Measurements from ENCODE around the gene TYMP.

Gene TYMP

GRCh38 chr22:50482107-50483074, 47.4 kb downstream of the TYMP start:
- no peak for DNase-seq

- peak; percentile 67 for DNase-seq
These were observed 48.2 kb downstream of the TYMP start, which contains the start of gene ADM2 for GRCh38 chr22:50481440-50482106. TSS of gene ADM2 (plus strand) at chr22:50481543. CDS start at chr22:50481848, 305 bp downstream.

- DNase-seq: no peak
These were observed 48.8 kb downstream of the TYMP start for GRCh38 chr22:50481045-50481439.

GRCh38 chr22:50479721-50480120, 50.1 kb downstream of the TYMP start:
- DNase-seq: no peak

- DNase-seq: no peak
These were observed 51.9 kb downstream of the TYMP start for GRCh38 chr22:50477923-50478322.

- no peak for DNase-seq
These were observed 52.9 kb downstream of the TYMP start for GRCh38 chr22:50476868-50477267.
